ENCODE measurements around the gene MOGAT1.

- no peak for TF ChIP-seq CTCF (IDR thresholded peaks at IDR 0.05)
- TF ChIP-seq GABPA (IDR thresholded peaks at IDR 0.05; ENCODE audit: low read depth): no peak
- no peak for TF ChIP-seq POLR2AphosphoS5 (IDR thresholded peaks at IDR 0.05; ENCODE audit: low read depth, low read length)
- TF ChIP-seq TEAD4 (IDR thresholded peaks at IDR 0.05; ENCODE audit: borderline replicate concordance, insufficient read depth): no peak
- TF ChIP-seq RXRA (IDR thresholded peaks at IDR 0.05; ENCODE audit: borderline replicate concordance, low read depth): no peak
- no peak for TF ChIP-seq MAX (IDR thresholded peaks at IDR 0.05; ENCODE audit: low read depth)
- TF ChIP-seq REST (IDR thresholded peaks at IDR 0.05; ENCODE audit: low read depth, low read length): no peak
- no peak for TF ChIP-seq RAD21 (IDR thresholded peaks at IDR 0.05; ENCODE audit: low read length)
- no peak for TF ChIP-seq EP300 (IDR thresholded peaks at IDR 0.05; ENCODE audit: borderline replicate concordance in 1 of 2, low read depth in 1 of 2, low read length in 1 of 2)
- TF ChIP-seq PBX3 (IDR thresholded peaks at IDR 0.05): no peak
- TF ChIP-seq TAF1 (IDR thresholded peaks at IDR 0.05; ENCODE audit: borderline replicate concordance, low read depth, low read length): no peak
- no peak for TF ChIP-seq GATA2 (CRISPR knock-in tag; IDR thresholded peaks at IDR 0.05)
These were observed 21.7 kb upstream of the MOGAT1 start for GRCh38 chr2:222649801-222650200.

Measured in SK-N-SH (cell line).